K562 (cell line): ENCODE results near the gene CRACR2B. TPM values are rescaled to one million over a fixed set of nuclear protein-coding genes. Genes with fewer than 3 reads are reported as not detected.

Source experiments
- ATF3 ChIP-seq, 2 experiments: fragments of 450-650 bp in 1 of 2; sonication (generic) in 1 of 2; formaldehyde crosslinking in 1 of 2; IDR thresholded peaks in 1 of 2; conservative IDR thresholded peaks in 1 of 2; 2 replicates each; pipeline versions ENCODE4 v1.6.1 to v1.8.1; 2016 to 2023; ENCODE audit warnings: mild to moderate bottlenecking in 2 of 2, moderate library complexity in 2 of 2, inconsistent platforms in 1 of 2, missing genetic modification reagents in 1 of 2
- ATF7 ChIP-seq: fragments of 450-650 bp; IDR thresholded peaks from 2 replicates; pipeline ENCODE4 v1.7.1; 2014; ENCODE audit warnings: mild to moderate bottlenecking, moderate library complexity
- CGGBP1 ChIP-seq: fragments of 250-450 bp; sonication (Bioruptor Pico); IDR thresholded peaks from 2 replicates; pipeline ENCODE4 v1.9.0; 2021; ENCODE audit warnings: mild to moderate bottlenecking
- FOS ChIP-seq: IDR thresholded peaks from 3 replicates; pipeline ENCODE4 v1.6.1; 2011; ENCODE audit not compliant: insufficient read length; ENCODE audit errors: extremely low read depth
- HINFP ChIP-seq: fragments of 450-650 bp; conservative IDR thresholded peaks from 2 replicates; pipeline ENCODE4 v1.6.1; 2016; ENCODE audit warnings: missing genetic modification characterization, low read depth, mild to moderate bottlenecking, control low read depth, missing compliant biosample characterization
- HOXB6 ChIP-seq: fragments of 250-450 bp; sonication (Bioruptor Pico); IDR thresholded peaks from 2 replicates; pipeline ENCODE4 v1.5.1; 2022; ENCODE audit warnings: mild to moderate bottlenecking, borderline replicate concordance
- MCM7 ChIP-seq, 2 experiments: fragments of 450-650 bp; IDR thresholded peaks; 2 replicates each; pipeline ENCODE4 v1.6.1; 2016 to 2018
- POLR2A ChIP-seq: fragments of 450-650 bp; conservative IDR thresholded peaks from 2 replicates; pipeline ENCODE4 v1.6.1; 2016
- TFAP4 ChIP-seq: sonication (generic); formaldehyde crosslinking; IDR thresholded peaks from 2 replicates; pipeline ENCODE4 v1.8.0; 2022; ENCODE audit warnings: missing genetic modification reagents, mild to moderate bottlenecking, moderate library complexity, borderline replicate concordance
- U2AF2 ChIP-seq: fragments of 200-400 bp; formaldehyde crosslinking; optimal IDR thresholded peaks from 2 replicates; pipeline ENCODE3; 2017; ENCODE audit warnings: low read depth, mild to moderate bottlenecking, low read length
- USF1 ChIP-seq: sonication (generic); formaldehyde crosslinking; IDR thresholded peaks from 2 replicates; pipeline ENCODE4 v1.9.0; 2022; ENCODE audit warnings: mild to moderate bottlenecking, missing genetic modification reagents
- ZNF140 ChIP-seq: fragments of 250-450 bp; sonication (Bioruptor Pico); IDR thresholded peaks from 2 replicates; pipeline ENCODE4 v1.8.0; 2021; ENCODE audit warnings: moderate library complexity, mild to moderate bottlenecking, inconsistent platforms
- ZNF253 ChIP-seq: fragments of 250-450 bp; sonication (Bioruptor Pico); conservative IDR thresholded peaks from 2 replicates; pipeline ENCODE4 v1.6.1; 2021; ENCODE audit warnings: mild to moderate bottlenecking
- ZNF398 ChIP-seq: fragments of 250-450 bp; sonication (Bioruptor Pico); IDR thresholded peaks from 2 replicates; pipeline ENCODE4 v1.8.0; 2021; ENCODE audit warnings: moderate library complexity, mild to moderate bottlenecking, inconsistent platforms
- ZNF592 ChIP-seq: fragments of 450-650 bp; IDR thresholded peaks from 2 replicates; pipeline ENCODE4 v1.6.1; 2017; ENCODE audit warnings: antibody characterized with exemption, mild to moderate bottlenecking
- ZZZ3 ChIP-seq: fragments of 450-650 bp; IDR thresholded peaks from 2 replicates; pipeline ENCODE4 v1.6.1; 2016; ENCODE audit warnings: antibody characterized with exemption, mild to moderate bottlenecking, moderate library complexity
- polyA plus RNA-seq, 8 experiments: library from polyadenylated mRNA; depleted of rRNA in 4 of 8; stranded (reverse) in 5 of 8; unstranded in 3 of 8; fragments of >200 nt; fragmentation: Nextera tagmentation in 2 of 8; fragmentation: Illumina TruSeq in 1 of 8; extraction: Ambion mirVana in 2 of 8; extraction: Trizol in 1 of 8; gene quantifications; 2 replicates each; pipeline versions ENCODE4 v1.2.1 to v1.2.3, GENCODE V29; 2011 to 2014; ENCODE audit warnings: inconsistent platforms in 1 of 8, missing spikeins in 1 of 8
- total RNA-seq, 7 experiments: library from RNA; depleted of rRNA in 6 of 7; stranded (reverse); fragments of >200 nt in 6 of 7; fragmentation: Illumina TruSeq in 2 of 7; extraction: Trizol in 2 of 7; gene quantifications; 2 replicates each; pipeline versions ENCODE4 v1.2.1 to v1.2.3, GENCODE V29; 2011 to 2021; ENCODE audit warnings: low replicate concordance in 1 of 7

Gene CRACR2B
- total and polyA plus RNA-seq, 9 of the 15 experiments (the other 6 are each of a cell fraction or from before 2014, with no cell fraction given) = 0.10 to 51.0 (median 6.0) TPM

GRCh38 chr11:827146-827896, 398 bp upstream of the CRACR2B start (continued):
- no peak for TF ChIP-seq HOXB6 (CRISPR knock-in tag)
- no peak for TF ChIP-seq ZZZ3
- no peak for TF ChIP-seq U2AF2
- TF ChIP-seq ATF3 (IDR thresholded peaks at IDR 0.05) = no peak
- TF ChIP-seq ATF3 (CRISPR knock-in tag; conservative IDR thresholded peaks at IDR 0.05) = no peak
- no peak for TF ChIP-seq ZNF398 (CRISPR knock-in tag)
- 0 out of 2 replicates have a peak, but pooled peaks have one; percentile 35 for TF ChIP-seq USF1 (CRISPR knock-in tag)
- no peak for TF ChIP-seq CGGBP1 (CRISPR knock-in tag)
- TF ChIP-seq ATF7 = no peak
- no peak for TF ChIP-seq FOS
- peak; percentile 65 for TF ChIP-seq POLR2A
- TF ChIP-seq ZNF592 = peak; percentile 46; the same call in 1 of the 2 replicates
- no peak for TF ChIP-seq MCM7 (IDR thresholded peaks at IDR 0.05)
- TF ChIP-seq ZNF253 = no peak
- TF ChIP-seq HINFP (tag) = no peak
- peak; percentile 40; the same call in 1 of the 2 replicates for TF ChIP-seq TFAP4 (CRISPR knock-in tag)
- no peak for TF ChIP-seq ZNF140 (CRISPR knock-in tag)
